Naive B cell (primary cell): ENCODE measurements around the gene GP1BA. TPM values are rescaled to one million over a fixed set of nuclear protein-coding genes. Genes with fewer than 3 reads are reported as not detected.
A peak's percentile ranks its signal among the peaks of the same experiment; 100 is the strongest.

ENCODE experiments used
- ATAC-seq, 2 donors: fragments of 150-1000 bp; cut with Tn5 transposase; 2 replicates each; pipeline ENCODE4 v1.10.0; 2021; ENCODE audit warnings: low read depth in 2 of 2, mild to moderate bottlenecking in 2 of 2, moderate library complexity in 2 of 2
- DNase-seq: peaks from one replicate; pipeline ENCODE4 v3.0.0; 2022
- H3K27ac Mint-ChIP-seq, 6 donors: one replicate each; pipeline ENCODE4 v1.8.0; 2020 to 2022; ENCODE audit warnings: mild to moderate bottlenecking in 6 of 6, mixed read lengths in 6 of 6, moderate library complexity in 5 of 6, inconsistent platforms in 2 of 6
- H3K27me3 Mint-ChIP-seq, 3 donors: one replicate each; pipeline ENCODE4 v1.8.0; 2021 to 2022; ENCODE audit warnings: mixed read lengths in 3 of 3, mild to moderate bottlenecking in 1 of 3
- H3K36me3 Mint-ChIP-seq, 2 donors: one replicate each; pipeline ENCODE4 v1.8.0; 2020 to 2022; ENCODE audit warnings: mixed read lengths in 2 of 2, inconsistent platforms in 1 of 2, mild to moderate bottlenecking in 1 of 2
- H3K4me1 Mint-ChIP-seq, 3 donors: one replicate each; pipeline ENCODE4 v1.8.0; 2020 to 2022; ENCODE audit warnings: mixed read lengths in 3 of 3, inconsistent platforms in 1 of 3, mild to moderate bottlenecking in 1 of 3, moderate library complexity in 1 of 3
- H3K4me3 Mint-ChIP-seq, 8 donors: one replicate each; pipeline ENCODE4 v1.8.0; 2020 to 2022; ENCODE audit warnings: mild to moderate bottlenecking in 8 of 8, mixed read lengths in 8 of 8, moderate library complexity in 8 of 8, inconsistent platforms in 2 of 8
- H3K9me3 Mint-ChIP-seq, 7 donors: one replicate each; pipeline ENCODE4 v1.8.0; 2020 to 2022; ENCODE audit warnings: mixed read lengths in 7 of 7, mild to moderate bottlenecking in 5 of 7, inconsistent platforms in 2 of 7, moderate library complexity in 1 of 7
- polyA plus RNA-seq, 6 donors: library from polyadenylated mRNA; unstranded; fragments of 300-500 nt; fragmentation: Illumina TruSeq; gene quantifications; one replicate each; pipeline ENCODE4 v1.2.3, GENCODE V29; 2021; ENCODE audit warnings: low read depth in 6 of 6

The GP1BA gene
- polyA plus RNA-seq, 6 donors from 2014 or later: 0.42 to 1.00 (median 0.56) TPM; not detected in 2

DNA sequence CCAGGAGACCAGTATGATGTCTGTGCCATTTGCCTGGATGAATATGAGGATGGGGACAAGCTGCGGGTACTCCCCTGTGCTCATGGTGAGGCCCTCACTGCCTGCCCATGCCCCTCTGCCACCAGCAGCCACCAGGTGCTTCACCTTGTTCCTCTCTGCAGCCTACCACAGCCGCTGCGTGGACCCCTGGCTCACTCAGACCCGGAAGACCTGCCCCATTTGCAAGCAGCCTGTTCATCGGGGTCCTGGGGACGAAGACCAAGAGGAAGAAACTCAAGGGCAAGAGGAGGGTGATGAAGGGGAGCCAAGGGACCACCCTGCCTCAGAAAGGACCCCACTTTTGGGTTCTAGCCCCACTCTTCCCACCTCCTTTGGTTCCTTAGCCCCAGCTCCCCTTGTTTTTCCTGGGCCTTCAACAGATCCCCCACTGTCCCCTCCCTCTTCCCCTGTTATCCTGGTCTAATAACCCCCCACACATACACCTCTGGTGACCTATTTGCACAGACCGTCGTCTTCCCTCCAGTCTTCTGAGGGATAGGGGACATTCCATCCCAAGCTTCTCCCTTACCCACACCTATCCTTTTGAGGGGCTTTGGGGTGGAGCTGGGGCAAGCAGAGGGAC, 12.6 kb downstream of the GP1BA start:
- no peaks in the 10 kb centered on the region for H3K27me3 Mint-ChIP-seq
- peaks cover 67 to 72% (median 68%) of the 10 kb centered on the region in 3 donors for H3K4me1 Mint-ChIP-seq
- H3K9me3 Mint-ChIP-seq: no peaks in the 10 kb centered on the region
- H3K27ac Mint-ChIP-seq: peak overlapping the region; percentile 67 to 98 (median 87)
- H3K4me3 Mint-ChIP-seq: peak overlapping the region; percentile 71 to 100 (median 98)
- H3K36me3 Mint-ChIP-seq: peaks cover 19 to 46% of the 10 kb centered on the region in 2 donors
- DNase-seq: no peak
- no peak for ATAC-seq

DNA sequence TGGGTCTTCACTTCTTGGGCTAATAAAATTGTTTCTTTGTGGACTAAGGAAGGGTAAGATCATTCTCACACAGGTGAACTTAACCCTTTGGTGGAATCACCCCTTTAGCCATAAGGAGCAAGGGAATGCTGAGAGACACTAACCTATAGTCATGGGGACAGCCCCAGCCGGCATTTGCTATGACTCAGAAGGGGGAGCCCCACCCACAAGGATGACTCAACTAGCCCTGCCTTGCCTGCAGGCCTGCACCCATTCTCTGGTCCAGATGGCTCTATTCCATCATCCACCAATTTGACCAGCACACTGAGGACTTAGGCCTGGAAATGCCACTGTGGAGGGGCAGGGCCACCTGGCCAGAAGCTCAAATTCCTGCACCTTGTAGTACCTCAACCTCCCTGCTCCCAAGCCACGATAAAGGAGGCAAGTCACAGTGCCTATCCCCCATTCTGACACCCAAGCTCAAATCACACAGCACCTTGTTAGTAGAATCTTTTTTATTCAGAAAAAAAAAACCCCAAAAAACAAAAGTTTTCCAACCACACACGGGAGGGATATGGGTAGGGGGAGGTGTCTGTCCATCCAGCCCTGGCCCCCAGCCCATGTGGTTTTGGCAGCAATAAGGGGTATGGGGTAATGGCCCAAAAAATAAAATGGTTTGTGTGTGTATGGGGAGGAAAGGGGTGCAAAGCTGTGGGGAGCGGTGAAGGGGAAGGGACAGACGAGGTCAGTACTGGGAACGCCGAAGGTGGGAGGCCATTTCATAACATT, 13.3 kb downstream of the GP1BA start:
- DNase-seq (no peak), ATAC-seq (no peak)
- H3K27me3 Mint-ChIP-seq: no peaks in the 10 kb centered on the region
- H3K9me3 Mint-ChIP-seq: no peaks in the 10 kb centered on the region
- peaks cover 64 to 71% (median 71%) of the 10 kb centered on the region in 3 donors for H3K4me1 Mint-ChIP-seq
- peaks cover 14 to 46% of the 10 kb centered on the region in 2 donors for H3K36me3 Mint-ChIP-seq
- peak overlapping the region; percentile 6 to 100 (median 98) for H3K4me3 Mint-ChIP-seq
- H3K27ac Mint-ChIP-seq: peak overlapping the region; percentile 64 to 98 (median 84)

DNA sequence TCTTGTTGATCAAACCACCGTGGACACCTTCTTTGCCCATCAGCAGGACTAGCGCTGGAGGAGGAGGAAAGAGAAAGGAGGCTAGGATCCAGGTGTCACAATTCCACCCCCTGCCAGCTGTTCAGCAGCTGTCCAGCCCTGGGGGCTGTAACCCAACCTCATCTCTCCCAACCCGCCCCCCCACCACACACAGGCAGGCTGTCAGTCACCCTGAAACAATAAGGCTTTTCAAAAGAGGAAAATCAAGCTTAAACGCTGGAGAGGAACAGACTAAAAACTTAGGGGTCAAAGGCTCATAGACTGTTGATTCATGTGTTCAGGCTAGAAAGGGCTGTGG, 13.8 kb downstream of the GP1BA start:
- no peak for DNase-seq
- no peaks in the 10 kb centered on the region for H3K27me3 Mint-ChIP-seq

DNA sequence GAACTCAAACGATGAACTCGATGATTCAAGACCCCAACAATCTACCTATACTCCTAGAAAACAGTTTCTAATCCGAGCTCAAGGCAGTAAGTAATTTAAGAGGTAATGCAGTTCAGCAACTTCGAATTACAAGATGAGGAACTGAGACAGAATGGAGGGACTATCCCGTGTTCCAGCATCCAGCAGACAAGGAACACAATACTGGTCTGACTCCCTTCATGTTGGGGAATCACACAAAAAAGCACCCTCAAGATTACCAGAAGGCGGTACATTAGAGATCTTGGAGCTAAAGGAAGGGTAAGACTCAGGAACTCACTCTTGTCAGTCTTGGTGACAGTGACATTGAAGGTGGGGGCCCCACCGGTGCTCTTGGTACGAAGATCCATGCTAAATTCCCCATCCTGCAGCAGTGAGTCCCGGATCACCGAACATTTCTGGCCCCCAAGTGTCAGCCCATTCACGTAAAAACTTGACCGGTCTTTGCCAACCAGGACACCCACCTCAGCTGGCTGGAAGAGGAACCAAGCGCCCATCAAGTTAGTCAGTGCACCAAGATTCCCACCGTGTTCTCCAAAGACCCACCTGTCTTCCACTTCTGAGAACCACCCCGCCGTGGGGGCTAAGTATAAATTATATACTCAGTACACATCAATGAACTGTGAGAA, 14.4 kb downstream of the GP1BA start:
- H3K27me3 Mint-ChIP-seq: no peaks in the 10 kb centered on the region
- no peak for DNase-seq

More for the DNA sequence above, 13.8 kb downstream of the GP1BA start:
- H3K9me3 Mint-ChIP-seq: no peaks in the 10 kb centered on the region
- H3K4me1 Mint-ChIP-seq: peaks cover 65 to 73% (median 71%) of the 10 kb centered on the region in 3 donors
- H3K27ac Mint-ChIP-seq: peak overlapping the region in 3 of 6 donors; percentile 91 to 98 (median 95)
- peaks cover 14 to 46% of the 10 kb centered on the region in 2 donors for H3K36me3 Mint-ChIP-seq
- H3K4me3 Mint-ChIP-seq: peak overlapping the region; percentile 91 to 100 (median 99)
- ATAC-seq: no peak

DNA sequence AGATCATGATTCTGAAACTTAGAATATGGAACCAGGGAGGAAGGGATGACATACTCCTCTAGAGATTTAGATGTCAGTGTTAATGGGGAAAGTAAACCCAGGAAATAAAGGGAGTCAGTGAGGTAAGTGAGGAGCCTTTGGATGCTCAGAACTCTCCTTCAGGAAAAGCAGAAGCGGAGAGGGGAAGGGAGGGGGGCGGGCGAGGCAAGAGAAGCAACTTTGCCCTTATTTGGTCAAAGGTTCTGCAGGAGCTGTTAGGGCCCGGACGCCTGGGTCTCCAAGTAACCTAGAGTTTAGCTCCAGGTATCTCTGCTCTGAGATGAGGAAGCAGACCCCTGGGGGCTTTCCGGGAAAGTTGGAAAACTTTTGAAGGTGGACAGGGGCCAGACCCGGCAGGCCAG, 14.9 kb downstream of the GP1BA start:
- no peak for DNase-seq
- no peak for ATAC-seq
- H3K27ac Mint-ChIP-seq: peak overlapping the region; percentile 76 to 98 (median 89)
- peak overlapping the region; percentile 91 to 100 (median 99) for H3K4me3 Mint-ChIP-seq
- H3K4me1 Mint-ChIP-seq: peaks cover 58 to 65% (median 63%) of the 10 kb centered on the region in 3 donors
- H3K36me3 Mint-ChIP-seq: peaks cover 14 to 40% of the 10 kb centered on the region in 2 donors
- H3K27me3 Mint-ChIP-seq: no peaks in the 10 kb centered on the region
- H3K9me3 Mint-ChIP-seq: no peaks in the 10 kb centered on the region

More for the DNA sequence above, 14.4 kb downstream of the GP1BA start:
- peaks cover 64 to 70% (median 69%) of the 10 kb centered on the region in 3 donors for H3K4me1 Mint-ChIP-seq
- no peak for ATAC-seq
- H3K4me3 Mint-ChIP-seq: peak overlapping the region; percentile 91 to 100 (median 99)
- H3K36me3 Mint-ChIP-seq: peaks cover 14 to 46% of the 10 kb centered on the region in 2 donors
- H3K27ac Mint-ChIP-seq: peak overlapping the region; percentile 76 to 98 (median 90)
- no peaks in the 10 kb centered on the region for H3K9me3 Mint-ChIP-seq

- Mint-ChIP-seq H3K4me1 (peaks cover 53 to 59% (median 57%) of the 10 kb centered on the region in 3 donors), H3K36me3 (peaks cover 14 to 34% of the 10 kb centered on the region in 2 donors), H3K27me3 (no peaks in the 10 kb centered on the region), H3K27ac (peak overlapping the region; percentile 93 to 98 (median 96)), H3K4me3 (peak overlapping the region; percentile 97 to 100 (median 99)), H3K9me3 (no peaks in the 10 kb centered on the region)
- DNase-seq (peak; percentile 61), ATAC-seq (peak; percentile 14 to 19)
Measured at GRCh38 chr17:4947411-4948165, 15.5 kb downstream of the GP1BA start.

- Mint-ChIP-seq H3K27me3 (no peaks in the 10 kb centered on the region), H3K4me3 (peak within 1 kb of the TSS; percentile 97 to 100 (median 99)), H3K4me1 (peaks cover 47 to 51% (median 50%) of the 10 kb centered on the region in 3 donors), H3K27ac (peak within 1 kb of the TSS; percentile 98 to 100 (median 98)), H3K9me3 (no peaks in the 10 kb centered on the region), H3K36me3 (peaks cover 14 to 28% of the 10 kb centered on the region in 2 donors)
- DNase-seq (peak; percentile 88), ATAC-seq (peak; percentile 45 to 52)
Measured at GRCh38 chr17:4948166-4948930, 16.3 kb downstream of the GP1BA start, which contains the start of gene PFN1. Gene PFN1, minus strand, starts transcription at chr17:4948530. Its CDS starts 136 bp downstream, at chr17:4948394.

- DNase-seq: peak; percentile 78
- peaks cover 44 to 48% (median 44%) of the 10 kb centered on the region in 3 donors for H3K4me1 Mint-ChIP-seq
- no peaks in the 10 kb centered on the region for H3K27me3 Mint-ChIP-seq
- H3K4me3 Mint-ChIP-seq: peak overlapping the region; percentile 97 to 100 (median 99)
- peak overlapping the region; percentile 98 to 100 (median 98) for H3K27ac Mint-ChIP-seq
- peaks cover 14 to 27% of the 10 kb centered on the region in 2 donors for H3K36me3 Mint-ChIP-seq
- H3K9me3 Mint-ChIP-seq: no peaks in the 10 kb centered on the region
- ATAC-seq: peak; percentile 56 to 57
Measured at GRCh38 chr17:4948931-4949320, 16.8 kb downstream of the GP1BA start.

DNA sequence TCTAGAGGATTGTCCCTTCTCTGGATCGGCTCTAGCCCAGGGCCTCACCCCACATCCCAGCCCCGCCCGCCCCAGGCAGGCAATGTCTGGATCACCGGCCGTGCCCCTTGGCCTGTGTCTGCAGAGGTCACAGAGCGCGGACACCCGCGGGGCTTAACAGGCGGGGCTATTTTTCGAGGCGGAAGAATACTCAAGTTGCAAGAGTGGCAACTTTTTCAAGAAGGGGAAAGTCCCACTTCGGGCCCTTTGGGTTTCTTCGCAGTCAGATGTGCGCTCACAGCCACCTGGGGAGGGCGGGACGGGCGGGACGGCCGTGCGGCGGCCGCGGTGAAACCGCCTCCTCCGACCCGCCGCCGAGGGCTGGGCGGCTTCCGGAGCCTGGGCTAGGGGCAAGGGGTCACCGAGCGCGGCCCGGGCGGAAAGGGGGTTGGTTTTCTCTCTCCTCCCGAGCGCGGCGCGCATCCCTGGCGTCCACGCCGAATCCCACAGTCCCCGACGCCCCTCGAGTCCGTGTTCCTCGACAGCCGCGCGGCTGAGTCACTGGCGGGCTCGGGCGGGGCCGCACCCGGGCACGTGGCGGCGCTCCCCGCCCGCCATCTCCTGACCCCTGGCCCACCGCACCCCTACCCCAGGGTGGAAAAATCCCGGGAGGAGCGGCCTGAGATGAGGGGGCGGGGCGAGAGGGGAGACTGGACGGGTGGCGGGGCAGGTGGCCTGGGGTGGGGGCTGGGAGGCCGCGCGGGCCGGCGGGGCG, 17.4 kb downstream of the GP1BA start:
- ATAC-seq (peak; percentile 64 to 65), DNase-seq (peak; percentile 85)
- Mint-ChIP-seq H3K27me3 (no peaks in the 10 kb centered on the region), H3K27ac (peak overlapping the region; percentile 83 to 98 (median 92)), H3K4me1 (peaks cover 38 to 43% (median 39%) of the 10 kb centered on the region in 3 donors), H3K36me3 (peaks cover 14 to 21% of the 10 kb centered on the region in 2 donors), H3K4me3 (peak overlapping the region; percentile 85 to 100 (median 99)), H3K9me3 (no peaks in the 10 kb centered on the region)

- Mint-ChIP-seq H3K27ac (peak overlapping the region; percentile 24 to 98 (median 83)), H3K9me3 (no peaks in the 10 kb centered on the region), H3K36me3 (peaks cover 12 to 18% of the 10 kb centered on the region in 2 donors), H3K4me3 (peak overlapping the region; percentile 66 to 99 (median 86)), H3K4me1 (peaks cover 31 to 35% (median 32%) of the 10 kb centered on the region in 3 donors), H3K27me3 (no peaks in the 10 kb centered on the region)
- peak in 1 of 2 donors; percentile 4 for ATAC-seq
- no peak for DNase-seq
Measured at GRCh38 chr17:4950075-4950745, 18.1 kb downstream of the GP1BA start.

- no peak for ATAC-seq
- H3K27ac Mint-ChIP-seq: peak within 1 kb of the TSS; percentile 59 to 98 (median 86)
- H3K4me3 Mint-ChIP-seq: peak within 1 kb of the TSS; percentile 66 to 99 (median 86)
- peaks cover 8 to 12% of the 10 kb centered on the region in 2 donors for H3K36me3 Mint-ChIP-seq
- no peaks in the 10 kb centered on the region for H3K27me3 Mint-ChIP-seq
- H3K4me1 Mint-ChIP-seq: peaks cover 26 to 30% (median 27%) of the 10 kb centered on the region in 3 donors
- DNase-seq: no peak
- H3K9me3 Mint-ChIP-seq: no peaks in the 10 kb centered on the region
Measured at GRCh38 chr17:4950746-4951204, 18.7 kb downstream of the GP1BA start, which contains the start of gene ENO3. Gene ENO3, plus strand, starts transcription at chr17:4951119. Its CDS starts 711 bp downstream, at chr17:4951830.
